HG03060 (cell line): Measurements from ENCODE around the gene GPC6.
"Not testable (repeated sequence)": the region's sequence is repeated elsewhere in the genome, so short reads cannot be mapped to it uniquely, and the experiment has no call there.

ENCODE experiments used
- ATAC-seq: cut with Tn5 transposase; IDR thresholded peaks from one replicate; pipeline ENCODE4 v1.9.1; 2021; ENCODE audit warnings: low read depth, moderate number of reproducible peaks; ENCODE audit not compliant: unreplicated experiment

GPC6 gene

DNA sequence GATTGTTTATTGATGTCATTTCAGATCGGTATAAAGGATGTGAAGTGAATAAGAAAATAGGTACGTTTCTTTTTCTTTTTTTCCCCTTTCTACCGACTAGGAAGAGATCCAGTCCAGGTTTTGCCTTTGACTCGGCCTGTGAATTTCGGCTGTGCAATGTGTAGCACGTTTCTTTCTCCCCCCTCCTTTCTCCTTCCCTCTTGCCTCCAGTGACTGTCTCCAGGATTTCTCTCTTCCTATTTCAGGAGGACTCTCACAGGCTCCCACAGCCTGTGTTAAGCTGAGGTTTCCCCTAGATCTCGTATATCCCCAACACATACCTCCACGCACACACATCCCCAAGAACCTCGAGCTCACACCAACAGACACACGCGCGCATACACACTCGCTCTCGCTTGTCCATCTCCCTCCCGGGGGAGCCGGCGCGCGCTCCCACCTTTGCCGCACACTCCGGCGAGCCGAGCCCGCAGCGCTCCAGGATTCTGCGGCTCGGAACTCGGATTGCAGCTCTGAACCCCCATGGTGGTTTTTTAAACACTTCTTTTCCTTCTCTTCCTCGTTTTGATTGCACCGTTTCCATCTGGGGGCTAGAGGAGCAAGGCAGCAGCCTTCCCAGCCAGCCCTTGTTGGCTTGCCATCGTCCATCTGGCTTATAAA, at the start of gene GPC6:
Gene GPC6, plus strand, starts transcription at position 185 of the 657 bp plus-strand sequence.
- no peak for ATAC-seq

DNA sequence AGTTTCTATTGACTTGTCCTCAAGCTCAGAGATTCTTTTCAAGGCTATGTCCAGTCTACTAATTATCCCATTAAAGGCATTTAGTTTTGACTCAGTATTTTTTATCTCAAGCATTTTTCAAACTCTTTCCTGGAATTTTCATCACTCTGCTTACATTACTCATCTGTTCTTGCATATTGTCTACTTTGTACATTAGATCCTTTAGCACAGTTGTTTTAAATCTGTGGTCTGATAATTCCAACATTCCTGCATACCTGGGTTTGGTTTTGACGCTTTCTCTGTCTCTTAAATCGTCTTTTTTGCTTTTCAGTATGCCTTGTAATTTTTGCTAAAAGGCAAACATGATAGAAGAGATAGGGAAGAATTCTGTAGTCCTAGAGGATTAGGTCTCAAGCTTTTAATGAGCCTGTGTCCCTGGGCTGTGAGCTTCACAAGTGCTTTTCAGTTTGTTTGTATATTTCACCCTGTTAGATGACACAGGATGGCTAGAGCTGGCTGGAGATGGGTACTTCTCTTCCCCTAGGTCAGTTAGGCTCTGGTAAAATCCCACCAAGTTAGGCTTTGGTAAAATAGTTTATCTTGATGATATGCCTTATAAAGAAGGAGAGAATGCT, 46.1 kb upstream of the GPC6 start:
- ATAC-seq, result no peak

DNA sequence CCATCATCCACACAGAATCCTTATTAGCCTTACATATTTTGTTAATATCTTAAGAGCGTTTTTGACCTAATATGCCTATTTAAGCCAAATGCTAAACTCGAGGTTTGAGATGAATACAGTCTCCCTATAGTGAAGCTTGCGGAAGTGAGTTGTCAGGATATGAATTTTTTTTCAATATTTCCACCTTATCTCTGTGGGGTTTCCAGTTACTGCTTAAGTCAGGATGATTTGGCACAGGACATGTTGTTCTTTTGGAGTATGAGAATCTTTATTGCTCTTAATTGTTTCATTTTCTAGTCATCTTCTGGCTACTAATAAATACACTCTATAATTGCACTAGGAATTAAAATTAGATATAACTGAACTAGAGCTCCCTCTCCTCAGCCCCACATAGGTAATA, 44.2 kb upstream of the GPC6 start:
- ATAC-seq, result no peak

DNA sequence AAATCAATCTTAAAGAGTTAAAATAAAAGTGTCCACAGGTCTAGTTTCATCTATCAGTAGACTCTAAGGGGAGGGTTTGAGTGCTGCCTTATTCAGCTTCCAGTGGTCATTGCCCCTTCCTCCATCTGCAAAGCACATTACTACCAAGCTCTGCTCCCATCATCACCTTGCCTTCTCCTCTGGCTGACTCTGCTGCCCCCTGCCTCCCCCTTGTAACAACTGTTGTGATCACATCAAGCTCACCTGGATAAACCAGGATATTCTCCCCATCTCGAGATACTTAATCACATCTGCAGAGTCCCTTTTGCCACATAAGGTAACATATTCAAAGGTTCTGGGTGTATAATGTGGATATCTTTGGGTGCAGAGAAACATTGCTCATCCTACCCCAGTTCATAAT, 43.3 kb upstream of the GPC6 start:
- ATAC-seq, result no peak

DNA sequence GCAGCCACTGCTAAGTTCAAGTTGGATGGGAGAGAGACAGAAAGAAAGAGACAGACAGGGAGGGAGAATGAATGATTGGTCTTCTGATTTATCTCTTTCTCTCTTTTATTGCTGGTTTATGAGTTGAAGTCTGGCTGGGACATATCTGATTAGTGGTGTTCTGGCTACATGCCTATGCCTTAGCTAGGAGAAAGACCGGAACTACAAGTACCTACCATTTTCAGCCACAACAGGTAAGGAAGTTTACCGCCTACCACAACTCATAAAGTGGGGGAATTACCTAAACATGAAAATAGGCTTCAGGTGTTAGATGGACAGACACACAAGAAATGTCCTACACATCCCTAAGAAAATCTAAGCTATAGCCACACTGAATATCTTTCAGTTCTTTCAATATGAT, 36.6 kb upstream of the GPC6 start:
- ATAC-seq, result no peak

DNA sequence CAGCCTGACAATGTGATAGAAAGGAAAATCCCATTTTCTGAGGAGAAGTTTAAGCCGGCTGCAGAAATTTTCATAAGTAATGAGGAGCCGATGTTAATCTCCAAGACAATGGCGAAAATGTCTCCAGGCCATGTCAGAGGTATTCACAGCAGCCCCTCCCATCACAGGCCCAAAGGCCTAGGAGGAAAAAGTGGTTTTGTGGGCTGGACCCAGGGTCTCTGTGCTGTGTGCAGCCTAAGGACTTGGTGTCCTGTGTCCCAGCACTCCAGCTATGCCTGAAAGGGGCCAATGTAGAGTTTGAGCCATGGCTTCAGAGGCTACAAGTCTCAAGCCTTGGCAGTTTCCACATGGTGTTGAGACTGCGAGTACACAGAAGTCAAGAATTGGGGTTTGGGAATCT, 32.9 kb upstream of the GPC6 start:
- ATAC-seq, result no peak

DNA sequence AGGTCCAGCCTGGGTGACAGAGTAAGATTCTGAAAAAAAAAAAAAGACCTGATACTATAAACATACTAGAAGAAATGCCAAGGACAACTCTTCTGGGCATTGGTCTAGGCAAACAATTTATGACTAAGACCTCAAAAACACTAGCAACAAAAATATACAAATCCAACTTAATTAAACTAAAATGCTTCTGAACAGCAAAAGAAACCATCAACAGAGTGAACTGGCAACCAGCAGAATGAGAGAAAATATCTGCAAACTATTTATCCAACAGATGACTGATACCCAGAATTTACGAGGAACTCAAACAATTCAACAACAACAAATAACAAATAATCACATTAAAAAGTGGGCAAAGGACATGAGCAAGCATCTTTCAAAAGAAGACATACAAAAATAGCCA, 26.8 kb upstream of the GPC6 start:
- ATAC-seq, result no peak

DNA sequence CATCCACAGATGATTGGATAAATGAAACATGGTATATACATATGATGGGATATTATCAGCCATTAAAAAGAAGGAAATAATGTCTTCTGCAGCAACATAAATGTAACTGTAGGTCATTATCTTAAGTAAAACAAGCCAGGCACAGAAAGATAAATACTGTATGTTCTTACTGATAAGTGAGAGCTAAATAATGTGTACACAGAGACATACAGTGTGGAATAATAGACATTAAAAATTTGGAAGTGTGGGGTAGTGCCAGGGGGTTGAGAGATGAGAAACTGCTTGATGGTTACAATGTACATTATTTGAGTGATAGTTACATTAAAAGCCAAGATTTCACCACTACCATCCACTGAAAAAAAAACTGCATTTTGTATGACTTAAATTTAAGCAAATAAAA, 26.0 kb upstream of the GPC6 start:
- ATAC-seq, result no peak

DNA sequence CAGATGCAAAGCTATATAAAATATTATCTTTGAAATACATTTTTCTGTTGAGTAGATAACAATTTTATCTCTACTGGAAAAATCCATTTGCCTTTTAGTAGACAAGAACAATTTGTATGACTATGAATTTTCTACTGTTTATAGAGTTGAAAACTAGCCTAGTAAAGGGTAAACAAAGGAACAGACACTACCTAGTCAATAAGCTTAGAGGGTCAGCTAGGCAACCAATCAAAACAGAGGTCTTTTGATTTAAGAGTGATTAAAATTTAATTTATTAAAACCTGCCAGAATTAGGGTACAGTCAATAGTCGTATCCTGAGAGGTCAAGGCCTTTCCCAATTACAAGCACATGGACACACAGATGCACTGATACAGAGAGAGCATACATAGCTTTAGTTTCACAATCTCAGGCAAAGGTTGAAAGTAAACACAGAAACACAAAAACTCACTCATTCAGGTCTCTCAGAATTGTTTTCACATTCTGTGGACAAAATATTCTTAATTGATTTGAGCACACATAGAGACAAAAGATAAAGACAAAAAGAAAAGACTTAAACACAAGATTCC, 24.5 kb upstream of the GPC6 start:
- no peak for ATAC-seq

DNA sequence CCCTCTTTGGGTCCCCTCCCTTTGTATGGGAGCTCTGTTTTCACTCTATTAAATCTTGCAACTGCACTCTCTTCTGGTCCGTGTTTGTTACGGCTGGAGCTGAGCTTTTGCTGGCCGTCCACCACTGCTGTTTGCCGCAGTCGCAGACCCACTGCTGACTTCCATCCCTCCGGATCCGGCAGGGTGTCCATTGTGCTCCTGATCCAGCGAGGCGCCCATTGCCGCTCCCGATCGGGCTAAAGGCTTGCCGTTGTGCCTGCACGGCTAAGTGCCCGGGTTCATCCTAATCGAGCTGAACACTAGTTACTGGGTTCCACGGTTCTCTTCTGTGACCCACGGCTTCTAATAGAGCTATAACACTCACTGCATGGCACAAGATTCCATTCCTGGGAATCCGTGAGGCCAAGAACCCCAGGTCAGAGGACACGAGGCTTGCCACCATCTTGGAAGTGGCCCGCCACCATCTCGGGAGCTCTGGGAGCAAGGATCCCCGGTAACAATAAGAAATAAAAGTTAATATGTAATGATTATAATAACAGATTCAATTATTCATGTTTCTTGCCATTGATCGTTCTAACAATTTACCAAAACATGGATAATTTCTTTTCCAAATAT, 19.7 kb upstream of the GPC6 start:
- not testable (repeated sequence) for ATAC-seq

DNA sequence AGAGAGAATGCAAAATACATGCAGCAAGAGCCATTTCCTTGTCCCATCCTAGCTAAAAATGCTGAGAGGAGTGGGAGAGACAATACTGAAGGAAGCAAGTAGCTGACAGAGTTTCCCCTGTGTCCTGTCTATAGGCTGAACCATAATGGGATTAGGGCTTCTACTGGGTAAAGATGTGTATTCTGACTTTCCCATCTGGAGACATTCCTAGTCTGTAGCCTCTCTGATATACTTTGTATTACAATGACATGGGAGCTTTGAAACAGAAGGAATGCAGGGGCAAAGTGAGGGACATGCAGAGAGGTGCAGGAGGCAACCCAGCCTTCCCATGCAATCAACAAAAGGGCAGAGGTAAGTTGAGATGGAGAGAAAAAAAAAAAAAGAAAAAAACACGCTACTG, 10.5 kb upstream of the GPC6 start:
- ATAC-seq, result no peak

DNA sequence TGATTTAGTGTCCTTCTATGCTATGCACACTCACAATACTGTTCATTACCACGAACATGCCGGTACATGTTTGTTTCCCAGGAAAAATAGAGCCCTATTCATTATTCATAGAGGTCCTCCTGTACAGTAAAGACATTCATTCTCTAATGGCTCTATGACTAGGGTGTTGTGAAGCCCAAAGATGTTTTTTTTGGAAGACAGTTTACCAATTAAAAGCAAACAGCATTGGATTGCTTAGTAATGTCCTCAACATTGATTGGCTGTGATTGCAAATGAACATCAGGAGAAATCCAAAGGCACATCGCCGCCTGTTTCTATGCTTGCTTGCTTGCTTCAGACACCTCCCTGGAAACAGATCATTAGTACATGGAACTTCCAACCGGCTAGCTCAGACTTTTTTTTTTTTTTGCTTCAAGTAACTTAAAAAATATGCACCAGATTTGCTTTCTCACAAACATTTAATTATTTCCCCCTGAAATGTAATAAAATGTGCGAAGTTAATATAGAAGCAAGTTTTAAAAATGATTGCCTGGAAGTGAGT, 8.8 kb upstream of the GPC6 start:
- no peak for ATAC-seq

DNA sequence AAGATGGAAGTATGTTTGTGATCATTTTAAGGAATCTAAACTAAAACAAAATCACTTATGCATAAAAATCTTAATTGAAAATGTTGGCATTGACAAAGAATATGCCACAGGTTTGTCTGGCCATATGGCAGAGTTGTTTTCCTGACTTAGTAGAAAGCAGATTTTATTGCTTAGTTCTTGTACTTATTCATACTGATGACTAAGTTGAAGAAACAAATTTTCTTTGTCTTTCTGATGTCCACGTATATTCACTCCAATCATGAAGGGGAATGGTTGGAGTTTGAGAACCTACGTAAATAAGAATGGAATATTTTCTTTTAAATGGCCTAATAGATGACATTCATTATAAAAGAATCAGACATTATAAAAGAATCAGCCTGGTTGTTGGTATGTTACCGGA, 8.0 kb upstream of the GPC6 start:
- ATAC-seq, result no peak

DNA sequence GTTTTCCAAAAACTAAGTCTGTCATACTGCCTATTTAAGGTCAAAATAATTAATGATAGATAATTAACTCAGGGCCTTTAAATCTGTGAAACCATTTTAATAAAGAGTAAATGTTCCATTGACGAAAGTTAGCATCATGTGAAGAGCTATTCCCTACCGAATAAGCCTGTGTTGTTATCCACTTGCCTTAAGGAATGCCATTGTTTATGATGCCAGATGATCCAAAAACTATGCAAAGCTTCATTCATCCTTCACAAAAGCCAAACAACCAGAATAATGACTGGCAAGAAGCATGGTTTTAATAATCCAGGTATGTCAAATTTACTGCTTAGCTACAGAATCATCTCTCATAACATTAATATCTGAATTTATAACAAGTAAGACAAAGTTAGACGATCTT, 6.5 kb upstream of the GPC6 start:
- ATAC-seq, result no peak

DNA sequence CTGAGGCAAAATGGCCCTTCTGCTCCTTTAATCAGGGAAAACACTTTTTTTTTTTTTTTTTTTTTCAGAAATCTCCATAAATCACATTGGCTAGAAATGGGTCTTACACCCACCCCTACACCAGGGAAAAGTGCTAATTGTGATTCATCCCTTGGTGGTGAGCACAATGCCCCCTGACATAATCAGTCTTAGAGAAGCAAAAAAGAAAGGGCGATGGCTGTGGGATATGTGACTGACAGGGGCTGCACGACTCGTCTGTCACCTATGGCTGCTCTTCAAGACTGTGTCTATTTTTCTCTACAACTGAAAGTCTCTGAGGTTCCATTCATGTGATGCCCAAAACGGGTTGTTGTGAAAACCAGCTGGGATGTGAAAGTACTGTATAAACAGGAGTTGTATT, 3.6 kb upstream of the GPC6 start:
- ATAC-seq, result no peak

DNA sequence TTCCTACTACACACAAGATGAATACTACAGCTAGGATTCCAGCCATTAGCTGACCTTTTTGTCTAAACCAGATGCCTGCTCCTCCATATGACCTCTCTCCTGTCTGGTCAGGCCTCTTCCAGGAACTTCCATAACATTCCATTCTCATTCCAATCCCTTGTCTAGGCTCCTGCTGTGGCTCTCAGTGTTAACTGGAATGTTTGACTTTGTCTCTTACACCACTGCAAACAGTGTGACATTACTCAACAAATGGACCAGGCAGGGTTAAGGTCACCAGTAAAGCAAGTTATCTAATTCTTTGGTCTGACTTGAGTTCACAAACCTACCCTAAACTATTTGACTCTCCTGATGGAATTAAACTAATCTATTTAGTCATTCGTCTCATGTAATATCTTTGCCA, 2.1 kb upstream of the GPC6 start:
- ATAC-seq, result no peak

DNA sequence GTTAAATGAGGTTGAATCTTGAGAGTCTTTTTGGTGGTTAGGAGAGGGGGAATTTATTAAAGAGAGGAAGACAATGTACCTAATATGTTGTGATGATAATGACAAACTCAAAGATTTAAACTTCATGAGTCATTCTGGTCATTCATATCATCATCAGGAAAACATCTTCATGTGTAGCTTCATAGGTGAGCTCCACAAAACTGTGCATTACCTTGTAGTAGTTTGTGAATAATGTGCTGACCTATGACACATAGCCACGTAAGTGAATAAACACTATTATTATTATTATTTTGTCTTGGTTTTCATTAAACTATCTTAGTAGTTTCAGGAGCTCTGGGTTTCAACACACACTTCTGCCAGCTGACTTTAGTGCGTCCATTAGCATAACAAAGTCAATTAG, 997 bp upstream of the GPC6 start:
- ATAC-seq, result no peak

DNA sequence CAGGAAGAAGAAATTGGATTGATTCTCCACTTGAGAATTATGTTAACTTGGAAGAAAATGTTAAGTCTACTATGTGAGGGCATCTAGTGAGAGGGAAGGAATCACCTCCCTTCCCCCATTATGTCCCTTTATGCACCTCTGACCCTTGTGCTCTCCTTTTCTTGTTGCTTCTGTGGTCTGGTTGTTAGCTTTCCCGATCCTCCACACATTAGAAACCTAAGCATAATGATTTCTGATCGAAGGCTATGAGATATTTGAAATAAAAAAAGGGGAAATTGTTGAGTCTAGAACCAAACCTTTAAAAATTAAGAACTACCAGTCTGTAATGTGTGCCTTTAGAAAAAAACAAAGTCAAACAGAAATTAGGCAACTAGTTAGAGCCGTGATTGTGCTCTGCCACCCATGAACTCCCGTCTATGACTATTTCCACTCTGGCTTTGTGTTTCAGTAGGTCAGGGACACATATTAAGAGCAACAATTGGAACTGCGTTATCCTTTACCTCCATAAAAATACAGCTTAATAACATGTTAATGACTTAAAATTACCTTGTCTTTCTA, 463 bp upstream of the GPC6 start:
- ATAC-seq, result no peak

DNA sequence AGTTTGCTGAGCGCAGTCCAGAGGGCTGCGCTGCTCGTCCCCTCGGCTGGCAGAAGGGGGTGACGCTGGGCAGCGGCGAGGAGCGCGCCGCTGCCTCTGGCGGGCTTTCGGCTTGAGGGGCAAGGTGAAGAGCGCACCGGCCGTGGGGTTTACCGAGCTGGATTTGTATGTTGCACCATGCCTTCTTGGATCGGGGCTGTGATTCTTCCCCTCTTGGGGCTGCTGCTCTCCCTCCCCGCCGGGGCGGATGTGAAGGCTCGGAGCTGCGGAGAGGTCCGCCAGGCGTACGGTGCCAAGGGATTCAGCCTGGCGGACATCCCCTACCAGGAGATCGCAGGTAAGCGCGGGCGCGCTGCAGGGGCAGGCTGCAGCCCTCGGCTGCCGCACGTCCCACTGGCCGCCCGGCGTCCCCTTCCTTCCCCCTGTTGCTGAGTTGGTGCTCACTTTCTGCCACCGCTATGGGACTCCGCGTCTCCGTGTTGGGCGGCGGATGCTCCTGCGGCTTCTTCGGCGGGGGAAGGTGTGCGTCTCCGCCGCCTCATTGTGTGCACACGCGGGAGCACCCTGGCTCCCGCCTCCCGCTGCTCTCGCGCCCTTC, 772 bp downstream of the GPC6 start:
- ATAC-seq, result no peak

DNA sequence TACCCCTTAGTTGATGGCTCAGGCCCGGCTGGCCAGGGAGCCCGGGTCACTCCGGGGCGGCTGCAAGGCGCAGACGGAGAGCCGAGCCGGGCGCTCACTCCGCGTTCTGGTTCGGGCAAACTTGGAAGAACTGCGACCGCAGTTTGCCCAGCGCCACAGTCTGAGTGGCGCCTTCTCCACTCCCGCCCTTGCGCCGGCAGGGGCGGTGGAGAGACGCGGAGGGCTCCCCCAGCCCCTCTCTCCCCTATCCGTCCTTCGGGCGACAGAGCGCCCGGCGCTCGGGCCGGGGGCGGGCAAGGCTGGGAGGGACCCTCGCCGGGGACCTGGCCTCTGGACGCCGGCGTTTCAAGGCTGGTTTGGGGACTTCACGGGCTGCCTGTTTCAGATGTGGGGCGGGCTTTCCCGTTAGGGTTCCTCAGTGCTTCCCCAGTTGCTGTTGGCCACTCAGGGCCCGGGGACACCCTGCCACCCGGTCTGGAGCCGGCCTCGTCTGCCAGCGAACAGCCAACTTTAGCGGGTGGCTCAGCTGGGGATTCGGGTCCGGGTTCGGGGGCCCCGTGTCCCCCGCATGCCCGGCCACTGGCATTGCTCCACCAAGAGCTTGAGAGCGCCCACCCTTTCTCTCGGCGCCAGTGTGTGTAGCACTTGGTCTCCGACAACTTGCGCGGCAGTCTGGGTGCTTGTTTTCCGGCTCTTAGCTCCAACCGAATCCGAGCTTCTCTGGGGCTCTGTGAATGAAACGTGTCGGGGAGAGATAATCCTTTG, 1.5 kb downstream of the GPC6 start:
- ATAC-seq, result no peak
